PFSK-1 (cell line): Measurements from ENCODE around the gene NIPBL.

ENCODE experiments used
- FOXP2 ChIP-seq: optimal IDR thresholded peaks from 2 replicates; pipeline ENCODE3; 2011; ENCODE audit warnings: borderline replicate concordance, control low read depth, inconsistent platforms; ENCODE audit not compliant: insufficient read depth; ENCODE audit errors: extremely low read length, extremely low read depth
- POLR2AphosphoS5 ChIP-seq: IDR thresholded peaks from 2 replicates; pipeline ENCODE4 v1.6.1; 2012; ENCODE audit warnings: low read depth, mild to moderate bottlenecking, control low read depth, low read length, moderate library complexity
- REST ChIP-seq, 2 experiments: IDR thresholded peaks; 2 replicates each; pipeline versions ENCODE4 v1.6.1 to v1.8.0; 2011 to 2012; ENCODE audit warnings: low read depth in 2 of 2, low read length in 2 of 2, control low read depth in 1 of 2, inconsistent platforms in 1 of 2, mild to moderate bottlenecking in 1 of 2, moderate library complexity in 1 of 2; ENCODE audit not compliant: insufficient read depth in 1 of 2
- TAF1 ChIP-seq: IDR thresholded peaks from 2 replicates; pipeline ENCODE4 v1.6.1; 2012; ENCODE audit warnings: low read length, control low read depth, borderline replicate concordance; ENCODE audit not compliant: insufficient read depth

- TF ChIP-seq FOXP2 (no peak), TAF1 (no peak), REST (IDR thresholded peaks at IDR 0.05; ENCODE audit: insufficient read depth in 1 of 2, low read depth in 2 of 2, low read length in 2 of 2) (no peak), POLR2AphosphoS5 (no peak)
Observed at GRCh38 chr5:37029436-37029835, 152.9 kb downstream of the NIPBL start.
